Gastrocnemius medialis (tissue), 4 donors: ENCODE data around the gene OR2M5.

Experiments used
- CTCF ChIP-seq, 5 experiments: fragments of 450-650 bp in 3 of 5; fragments of 200-600 bp in 2 of 5; sonication (generic) in 2 of 5; IDR thresholded peaks in 4 of 5; conservative IDR thresholded peaks in 1 of 5; 1 replicate in 4 of 5; 2 replicates in 1 of 5; pipeline ENCODE4 v1.5.1; 2016 to 2019; ENCODE audit warnings: antibody characterized with exemption in 5 of 5, mild to moderate bottlenecking in 3 of 5, moderate library complexity in 3 of 5
- POLR2A ChIP-seq, 2 donors: fragments of 450-650 bp; IDR thresholded peaks; one replicate each; pipeline ENCODE4 v1.6.1; 2017; ENCODE audit warnings: antibody characterized with exemption in 2 of 2, mild to moderate bottlenecking in 2 of 2, moderate library complexity in 2 of 2

- TF ChIP-seq POLR2A (IDR thresholded peaks at IDR 0.05) (no peak), CTCF (IDR thresholded peaks at IDR 0.05 in 4 of 5, conservative IDR thresholded peaks at IDR 0.05 in 1 of 5) (no peak)
Observed at GRCh38 chr1:248165186-248165585, 20.2 kb downstream of the OR2M5 start.
